GM12878 (cell line): Measurements from ENCODE around the gene PFKFB2. TPM values are rescaled to one million over a fixed set of nuclear protein-coding genes. Genes with fewer than 3 reads are reported as not detected.

Experiments used
- ATAC-seq: fragments of 200-7000 bp; cut with Tn5 transposase; 3 replicates; pipeline ENCODE4 v1.9.1; 2020; ENCODE audit warnings: mild to moderate bottlenecking, moderate library complexity
- BruUV-seq: library from RNA; stranded (reverse); fragments of 400-500 nt; replicated peaks from 2 replicates; lab custom pipeline; 2021; lab: Mats Ljungman, UMichigan
- CTCF ChIA-PET: fragments of 300-600 bp; sonication (Branson Sonifier 250); formaldehyde crosslinking; extraction: SDS; loops from one replicate; lab custom pipeline; 2021; ENCODE audit warnings: inconsistent platforms; lab: Yijun Ruan, JAX
- POLR2A ChIA-PET: fragments of 350-600 bp; formaldehyde crosslinking; extraction: SDS; loops from one replicate; lab custom pipeline; 2021; ENCODE audit warnings: inconsistent platforms; lab: Charles Lee
- RAD21 ChIA-PET: fragments of 300-600 bp; sonication (Branson Sonifier 250); formaldehyde crosslinking; loops from one replicate; lab custom pipeline; 2023; ENCODE audit warnings: antibody characterized with exemption; ENCODE audit not compliant: unreplicated experiment; lab: Charles Lee
- SMC1A ChIA-PET: fragments of 300-600 bp; sonication (Branson Sonifier 250); formaldehyde crosslinking; loops from one replicate; lab custom pipeline; 2023; ENCODE audit not compliant: unreplicated experiment, uncharacterized antibody; lab: Charles Lee
- DNase-seq: peaks from one replicate; pipeline ENCODE4 v3.0.0-alpha.2; 2011; ENCODE audit warnings: low read depth, low spot score
- FAIRE-seq: peaks from 3 replicates; lab custom pipeline; 2011; peaks lifted over from hg19 to GRCh38; lab: Jason Lieb, UNC
- H2AFZ ChIP-seq: 2 replicates; pipeline ENCODE4 v1.6.0; 2011; ENCODE audit warnings: low read depth, low read length, control low read depth; ENCODE audit not compliant: control insufficient read depth
- H3K27ac ChIP-seq: 2 replicates; pipeline ENCODE4 v1.5.1; 2011; ENCODE audit warnings: control low read depth; ENCODE audit not compliant: control insufficient read depth, insufficient read depth
- H3K27me3 ChIP-seq, 2 experiments: replicated peaks in 1 of 2; 2 replicates each; pipeline versions ENCODE4 v1.6.0 to v1.6.1; 2011; ENCODE audit warnings: low read length in 1 of 2; ENCODE audit not compliant: control insufficient read depth in 2 of 2, insufficient read depth in 2 of 2
- H3K36me3 ChIP-seq, 2 experiments: 2 replicates each; pipeline ENCODE4 v1.5.1; 2011; ENCODE audit warnings: low read length in 1 of 2; ENCODE audit not compliant: control insufficient read depth in 2 of 2, insufficient read depth in 2 of 2
- H3K4me1 ChIP-seq: 2 replicates; pipeline ENCODE4 v1.6.1; 2011; ENCODE audit warnings: mild to moderate bottlenecking, low read length, moderate library complexity, mixed read lengths; ENCODE audit not compliant: control insufficient read depth, insufficient read depth
- H3K4me2 ChIP-seq: 2 replicates; pipeline ENCODE4 v1.6.0; 2011; ENCODE audit warnings: control low read depth; ENCODE audit not compliant: control insufficient read depth, insufficient read depth
- H3K4me3 ChIP-seq: fragments of 200-600 bp; sonication (generic); 2 replicates; pipeline ENCODE4 v1.5.1; 2016
- H3K79me2 ChIP-seq: 2 replicates; pipeline ENCODE4 v1.6.0; 2011; ENCODE audit warnings: low read length; ENCODE audit not compliant: control insufficient read depth, insufficient read depth
- H3K9ac ChIP-seq: 2 replicates; pipeline ENCODE4 v1.8.0; 2011; ENCODE audit warnings: low read length, control low read depth, mixed read lengths; ENCODE audit not compliant: control insufficient read depth, insufficient read depth
- H3K9me3 ChIP-seq: replicated peaks from 3 replicates; pipeline ENCODE4 v1.5.1; 2011; ENCODE audit warnings: mild to moderate bottlenecking, low read length; ENCODE audit not compliant: control insufficient read depth, insufficient read depth
- H4K20me1 ChIP-seq: 2 replicates; pipeline ENCODE4 v1.6.0; 2011; ENCODE audit not compliant: control insufficient read depth, insufficient read depth
- ATF7 ChIP-seq: fragments of 450-650 bp; IDR thresholded peaks from 2 replicates; pipeline ENCODE4 v1.6.1; 2016; ENCODE audit warnings: low read depth, mild to moderate bottlenecking
- BCL3 ChIP-seq: IDR thresholded peaks from 2 replicates; pipeline ENCODE4 v1.6.1; 2011; ENCODE audit warnings: borderline replicate concordance, low read depth, mild to moderate bottlenecking, moderate library complexity, low read length; ENCODE audit not compliant: insufficient read depth, poor library complexity, severe bottlenecking
- HDGF ChIP-seq: fragments of 450-650 bp; IDR thresholded peaks from 2 replicates; pipeline ENCODE4 v1.6.1; 2016; ENCODE audit warnings: antibody characterized with exemption
- MTA3 ChIP-seq: IDR thresholded peaks from 2 replicates; pipeline ENCODE4 v1.6.1; 2012; ENCODE audit warnings: low read length, inconsistent platforms, borderline replicate concordance
- NFXL1 ChIP-seq: fragments of 450-650 bp; IDR thresholded peaks from 2 replicates; pipeline ENCODE4 v1.6.1; 2017; ENCODE audit warnings: antibody characterized with exemption, mild to moderate bottlenecking, borderline replicate concordance
- POU2F2 ChIP-seq: IDR thresholded peaks from 3 replicates; pipeline ENCODE4 v1.6.1; 2011; ENCODE audit warnings: low read depth, mild to moderate bottlenecking, low read length, borderline replicate concordance
- ZBED1 ChIP-seq: IDR thresholded peaks from 2 replicates; pipeline ENCODE4 v1.6.1; 2016; ENCODE audit warnings: borderline replicate concordance
- WGBS: methylation state at CpG from one replicate; pipeline ENCODE4 v1.1.6; 2016; ENCODE audit warnings: low lambda C conversion rate; ENCODE audit not compliant: insufficient replicate concordance, insufficient coverage; ENCODE audit errors: missing lambda C conversion rate; 5-methylcytosine and 5-hydroxymethylcytosine counted together
- in situ Hi-C: fragments of 300-500 bp; cut with MboI; formaldehyde crosslinking; loops from 9 replicates; pipeline ENCODE4 v1.14.3; 2018; ENCODE audit warnings: mixed read lengths
- intact Hi-C: fragments of 100-400 bp; cut with micrococcal nuclease; formaldehyde crosslinking; loops from one replicate; pipeline ENCODE4 v1.14.2; 2022; ENCODE audit not compliant: unreplicated experiment
- polyA plus RNA-seq, 11 experiments: library from polyadenylated mRNA; depleted of rRNA in 4 of 11; unstranded in 6 of 11; stranded (reverse) in 5 of 11; fragments of >200 nt; fragmentation: Nextera tagmentation in 4 of 11; fragmentation: Illumina TruSeq in 1 of 11; extraction: Ambion mirVana in 4 of 11; extraction: Trizol in 1 of 11; gene quantifications; 1 replicate in 1 of 11; 2 replicates in 10 of 11; pipeline versions ENCODE4 v1.2.1 to v1.2.3, GENCODE V29; 2011 to 2016; ENCODE audit warnings: inconsistent platforms in 2 of 11, missing spikeins in 2 of 11, low read depth in 1 of 11
- total RNA-seq, 4 experiments: library from RNA; depleted of rRNA in 3 of 4; stranded (reverse); fragments of >200 nt in 3 of 4; fragmentation: Illumina TruSeq in 1 of 4; extraction: Trizol in 1 of 4; gene quantifications; 2 replicates each; pipeline versions ENCODE4 v1.2.1 to v1.2.3, GENCODE V29; 2013 to 2021
- TF ChIP-seq, protein P1 (sequence below): IDR thresholded peaks from 2 replicates; pipeline ENCODE4 v1.6.1; 2011; ENCODE audit warnings: borderline replicate concordance, low read depth, mild to moderate bottlenecking, moderate library complexity, mixed read lengths, low read length; ENCODE audit not compliant: insufficient read depth; ENCODE audit errors: extremely low read length

The PFKFB2 gene
- total and polyA plus RNA-seq, 10 of the 15 experiments (the other 5 are each of a cell fraction or from before 2014, with no cell fraction given) = 0.40 to 1.3 (median 1.0) TPM

GRCh38 chr1:207060596-207060995, 7.5 kb downstream of the PFKFB2 start:
- TF ChIP-seq ZBED1 = no peak
- TF ChIP-seq BCL3 = no peak
- peak; percentile 58 for TF ChIP-seq ATF7
- TF ChIP-seq, protein P1, sequence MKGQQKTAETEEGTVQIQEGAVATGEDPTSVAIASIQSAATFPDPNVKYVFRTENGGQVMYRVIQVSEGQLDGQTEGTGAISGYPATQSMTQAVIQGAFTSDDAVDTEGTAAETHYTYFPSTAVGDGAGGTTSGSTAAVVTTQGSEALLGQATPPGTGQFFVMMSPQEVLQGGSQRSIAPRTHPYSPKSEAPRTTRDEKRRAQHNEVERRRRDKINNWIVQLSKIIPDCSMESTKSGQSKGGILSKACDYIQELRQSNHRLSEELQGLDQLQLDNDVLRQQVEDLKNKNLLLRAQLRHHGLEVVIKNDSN = no peak
- TF ChIP-seq MTA3 = no peak
- TF ChIP-seq POU2F2 = no peak
- no peak for TF ChIP-seq HDGF
- TF ChIP-seq NFXL1 = no peak
- TF ChIP-seq, all 136 proteins: peak for 1
- ChIA-PET CTCF (interaction anchor here (0.9 to 3.7 kb wide), 4 partner anchors 8 to 15 kb away, joined by 3 to 15 read pairs (median 4); no protein-coding TSS in a partner anchor), SMC1A (interaction anchor here (1.0 to 1.2 kb wide), 3 partner anchors 9 to 86 kb away, joined by 3 read pairs; no protein-coding TSS in a partner anchor), RAD21 (no interaction called here), POLR2A (no interaction called here)
- in situ Hi-C loops (no loop called here), intact Hi-C loops (no loop called here)
- H3K4me3 ChIP-seq = no peak overlapping the region
- ATAC-seq (no peak), FAIRE-seq (no peak), DNase-seq (no peak)
- no peak overlapping the region for H3K27ac ChIP-seq
- no peaks in the 10 kb centered on the region for H3K4me1 ChIP-seq
- H2AFZ ChIP-seq = no peak overlapping the region
- BruUV-seq = no TSS peak
- WGBS = 68% methylated on average over 3 of the region's 3 CpGs
- no peaks in the 10 kb centered on the region for H3K36me3 ChIP-seq
- H3K9ac ChIP-seq = no peak overlapping the region
- H3K4me2 ChIP-seq = no peak overlapping the region
- no peaks in the 10 kb centered on the region for H4K20me1 ChIP-seq
- no peaks in the 10 kb centered on the region for H3K79me2 ChIP-seq
- no peaks in the 10 kb centered on the region for H3K27me3 ChIP-seq
- no peaks in the 10 kb centered on the region for H3K9me3 ChIP-seq
